ENCODE data around the gene OR1N2. TPM values are rescaled to one million over a fixed set of nuclear protein-coding genes. Genes with fewer than 3 reads are reported as not detected.
"Not testable (repeated sequence)": the region's sequence is repeated elsewhere in the genome, so short reads cannot be mapped to it uniquely, and the experiment has no call there.

The OR1N2 gene
- total and polyA plus RNA-seq, 3 donors from 2014 or later, result 0.39 to 1.7 TPM; not detected in 1

GRCh38 chr9:122567901-122568300, 15.0 kb downstream of the OR1N2 start:
- no peak for DNase-seq
- TF ChIP-seq CTCF (IDR thresholded peaks at IDR 0.05) (no peak), POLR2A (IDR thresholded peaks at IDR 0.05) (no peak)
- 88 to 91% methylated on average over 4 of the region's 4 CpGs for WGBS, 2 donors
- Histone ChIP-seq H3K36me3 (ENCODE audit: low read depth, missing control alignments) (no peaks in the 10 kb centered on the region), H3K4me3 (no peak overlapping the region), H3K27ac (no peak overlapping the region), H3K27me3 (no peaks in the 10 kb centered on the region), H3K4me1 (no peaks in the 10 kb centered on the region), H3K9me3 (no peaks in the 10 kb centered on the region)
- intact Hi-C loops (cut with DNase I; ENCODE audit: low total_unique reads), result no loop called here

GRCh38 chr9:122572456-122572855, 19.5 kb downstream of the OR1N2 start:
- Histone ChIP-seq H3K27me3 (no peaks in the 10 kb centered on the region), H3K9me3 (no peaks in the 10 kb centered on the region), H3K36me3 (ENCODE audit: low read depth, missing control alignments) (no peaks in the 10 kb centered on the region), H3K4me3 (no peak overlapping the region), H3K27ac (no peak overlapping the region), H3K4me1 (no peaks in the 10 kb centered on the region)
- TF ChIP-seq POLR2A (IDR thresholded peaks at IDR 0.05) (no peak), CTCF (IDR thresholded peaks at IDR 0.05) (no peak)
- intact Hi-C loops (cut with DNase I; ENCODE audit: low total_unique reads), result no loop called here
- 73 to 77% methylated on average over 2 of the region's 2 CpGs for WGBS, 2 donors
- no peak for DNase-seq

GRCh38 chr9:122579874-122580273, 27.0 kb downstream of the OR1N2 start:
- WGBS, 2 donors, result 77 to 81% methylated on average over 5 of the region's 5 CpGs
- TF ChIP-seq CTCF (IDR thresholded peaks at IDR 0.05), result no peak
- TF ChIP-seq POLR2A (IDR thresholded peaks at IDR 0.05), result no peak
- Histone ChIP-seq H3K27ac (no peak overlapping the region), H3K36me3 (ENCODE audit: low read depth, missing control alignments) (no peaks in the 10 kb centered on the region), H3K4me1 (no peaks in the 10 kb centered on the region), H3K4me3 (no peak overlapping the region), H3K9me3 (no peaks in the 10 kb centered on the region), H3K27me3 (no peaks in the 10 kb centered on the region)
- DNase-seq, result no peak
- intact Hi-C loops (cut with DNase I; ENCODE audit: low total_unique reads), result no loop called here

GRCh38 chr9:122580360-122580759, 27.4 kb downstream of the OR1N2 start:
- WGBS, 2 donors, result 83 to 87% methylated on average over 3 of the region's 3 CpGs
- H3K36me3 ChIP-seq (ENCODE audit: low read depth, missing control alignments), result no peaks in the 10 kb centered on the region
- H3K9me3 ChIP-seq, result no peaks in the 10 kb centered on the region
- H3K27ac ChIP-seq, result no peak overlapping the region
- H3K27me3 ChIP-seq, result no peaks in the 10 kb centered on the region
- intact Hi-C loops (cut with DNase I; ENCODE audit: low total_unique reads), result no loop called here
- TF ChIP-seq POLR2A (IDR thresholded peaks at IDR 0.05), result no peak
- no peak for TF ChIP-seq CTCF (IDR thresholded peaks at IDR 0.05)
- H3K4me1 ChIP-seq, result no peaks in the 10 kb centered on the region
- no peak for DNase-seq
- no peak overlapping the region for H3K4me3 ChIP-seq

- DNase-seq; H3K4me3 ChIP-seq; H3K4me1 ChIP-seq; H3K27me3 ChIP-seq; H3K36me3 ChIP-seq (ENCODE audit: low read depth, missing control alignments); intact Hi-C loops (cut with DNase I; ENCODE audit: low total_unique reads); H3K9me3 ChIP-seq; H3K27ac ChIP-seq: not testable (repeated sequence)
- 91 to 93% methylated on average over 8 of the region's 8 CpGs for WGBS, 2 donors
These were observed 30.4 kb downstream of the OR1N2 start, which contains the start of gene OR1L8 for GRCh38 chr9:122583284-122583683. TSS of gene OR1L8 (minus strand) at chr9:122583384. CDS start at chr9:122568477, 14,907 bp downstream.

Other genes starting within 250 kb of the OR1N2 start
- 1 to 10 TPM in 1 of 2 donors, under 1 TPM in 1; 0.93 to 1.1 TPM for gene PTGS1, start 182.1 kb upstream of the OR1N2 start, total RNA-seq
- gene PTGS1, start 182.1 kb upstream of the OR1N2 start, polyA plus RNA-seq (ENCODE audit: insufficient read depth, low read depth, low replicate concordance), result 10.1 TPM
- gene OR1J1, start 75.2 kb upstream of the OR1N2 start, total RNA-seq, result not detected
- not detected for gene OR1J1, start 75.2 kb upstream of the OR1N2 start, polyA plus RNA-seq (ENCODE audit: insufficient read depth, low read depth, low replicate concordance)
- gene OR1J2, start 42.3 kb upstream of the OR1N2 start, total RNA-seq, result 1 to 10 TPM in 1 of 2 donors, under 1 TPM in 1; 0.62 to 1.6 TPM
- not detected for gene OR1J2, start 42.3 kb upstream of the OR1N2 start, polyA plus RNA-seq (ENCODE audit: insufficient read depth, low read depth, low replicate concordance)
- gene OR1J4, start 34.0 kb upstream of the OR1N2 start, total RNA-seq, result under 1 TPM; 0.74 to 0.87 TPM
- gene OR1J4, start 34.0 kb upstream of the OR1N2 start, polyA plus RNA-seq (ENCODE audit: insufficient read depth, low read depth, low replicate concordance), result not detected
- under 1 TPM in 1 of 2 donors, not detected in 1; 0.62 TPM for gene OR1N1, start 25.8 kb upstream of the OR1N2 start, total RNA-seq
- gene OR1N1, start 25.8 kb upstream of the OR1N2 start, polyA plus RNA-seq (ENCODE audit: insufficient read depth, low read depth, low replicate concordance), result not detected
- under 1 TPM in 1 of 2 donors, not detected in 1; 0.31 TPM for gene OR1L8, start 30.3 kb downstream of the OR1N2 start, total RNA-seq
- 0.36 TPM for gene OR1L8, start 30.3 kb downstream of the OR1N2 start, polyA plus RNA-seq (ENCODE audit: insufficient read depth, low read depth, low replicate concordance)
- gene OR1Q1, start 61.6 kb downstream of the OR1N2 start, total RNA-seq, result not detected
- gene OR1Q1, start 61.6 kb downstream of the OR1N2 start, polyA plus RNA-seq (ENCODE audit: insufficient read depth, low read depth, low replicate concordance), result not detected
- gene OR1B1, start 104.5 kb downstream of the OR1N2 start, total RNA-seq, result not detected
- not detected for gene OR1B1, start 104.5 kb downstream of the OR1N2 start, polyA plus RNA-seq (ENCODE audit: insufficient read depth, low read depth, low replicate concordance)
- not detected for gene OR1L1, start 108.6 kb downstream of the OR1N2 start, total RNA-seq
- not detected for gene OR1L1, start 108.6 kb downstream of the OR1N2 start, polyA plus RNA-seq (ENCODE audit: insufficient read depth, low read depth, low replicate concordance)
- gene OR1L3, start 122.0 kb downstream of the OR1N2 start, total RNA-seq, result not detected
- not detected for gene OR1L3, start 122.0 kb downstream of the OR1N2 start, polyA plus RNA-seq (ENCODE audit: insufficient read depth, low read depth, low replicate concordance)
- not detected for gene OR1L4, start 170.9 kb downstream of the OR1N2 start, total RNA-seq
- not detected for gene OR1L4, start 170.9 kb downstream of the OR1N2 start, polyA plus RNA-seq (ENCODE audit: insufficient read depth, low read depth, low replicate concordance)
- gene OR1L6, start 189.2 kb downstream of the OR1N2 start, total RNA-seq, result not detected
- gene OR1L6, start 189.2 kb downstream of the OR1N2 start, polyA plus RNA-seq (ENCODE audit: insufficient read depth, low read depth, low replicate concordance), result not detected
- gene OR5C1, start 235.8 kb downstream of the OR1N2 start, total RNA-seq, result not detected
- not detected for gene OR5C1, start 235.8 kb downstream of the OR1N2 start, polyA plus RNA-seq (ENCODE audit: insufficient read depth, low read depth, low replicate concordance)
- gene OR1K1, start 247.0 kb downstream of the OR1N2 start, total RNA-seq, result not detected
- gene OR1K1, start 247.0 kb downstream of the OR1N2 start, polyA plus RNA-seq (ENCODE audit: insufficient read depth, low read depth, low replicate concordance), result not detected